Breast epithelium (tissue), 3 donors: Measurements from ENCODE around the gene MOB3A.

Source experiments
- CTCF ChIP-seq, 3 donors: fragments of 450-650 bp; IDR thresholded peaks; one replicate each; pipeline ENCODE4 v1.5.1; 2016 to 2017; ENCODE audit warnings: antibody characterized with exemption in 3 of 3, mild to moderate bottlenecking in 3 of 3, moderate library complexity in 3 of 3
- POLR2A ChIP-seq: fragments of 450-650 bp; IDR thresholded peaks from one replicate; pipeline ENCODE4 v1.6.1; 2016; ENCODE audit warnings: antibody characterized with exemption, mild to moderate bottlenecking, moderate library complexity

GRCh38 chr19:2079076-2079864 is 16.9 kb downstream of the MOB3A start:
- TF ChIP-seq CTCF (IDR thresholded peaks at IDR 0.05) (no peak), POLR2A (no peak)
